Mammary epithelial cell (primary cell): ENCODE data around the gene PRRC2B.

Source experiments
- CTCF ChIP-seq, 2 donors: IDR thresholded peaks in 1 of 2; conservative IDR thresholded peaks in 1 of 2; 2 replicates each; pipeline ENCODE4 v1.5.1; 2011 to 2012; ENCODE audit warnings: inconsistent platforms in 2 of 2, low read length in 2 of 2, mild to moderate bottlenecking in 2 of 2, control low read depth in 1 of 2, low read depth in 1 of 2; ENCODE audit not compliant: insufficient read depth in 1 of 2; ENCODE audit errors: extremely low read depth in 1 of 2
- EZH2 ChIP-seq: IDR thresholded peaks from 2 replicates; pipeline ENCODE4 v1.6.1; 2012; ENCODE audit warnings: low read length, inconsistent platforms, borderline replicate concordance

- TF ChIP-seq CTCF (conservative IDR thresholded peaks at IDR 0.05 in 1 of 2, IDR thresholded peaks at IDR 0.05 in 1 of 2; ENCODE audit: extremely low read depth in 1 of 2, insufficient read depth in 1 of 2, low read depth in 1 of 2, low read length in 2 of 2) (peak in 1 of 2 donors; percentile 44), EZH2 (no peak)
These were observed 82.3 kb downstream of the PRRC2B start for GRCh38 chr9:131475956-131476776.
